Activated naive CD8-positive, alpha-beta T cell treated with anti-CD3 and anti-CD28 coated beads, Interleukin-2, amount 50 U/mL, for 16 hours (primary cell): ENCODE measurements around the gene RNF213.

Experiments
- DNase-seq: peaks from one replicate; pipeline ENCODE4 v3.0.0-alpha.2; 2020; ENCODE audit warnings: low read depth, low spot score

Gene RNF213

DNA sequence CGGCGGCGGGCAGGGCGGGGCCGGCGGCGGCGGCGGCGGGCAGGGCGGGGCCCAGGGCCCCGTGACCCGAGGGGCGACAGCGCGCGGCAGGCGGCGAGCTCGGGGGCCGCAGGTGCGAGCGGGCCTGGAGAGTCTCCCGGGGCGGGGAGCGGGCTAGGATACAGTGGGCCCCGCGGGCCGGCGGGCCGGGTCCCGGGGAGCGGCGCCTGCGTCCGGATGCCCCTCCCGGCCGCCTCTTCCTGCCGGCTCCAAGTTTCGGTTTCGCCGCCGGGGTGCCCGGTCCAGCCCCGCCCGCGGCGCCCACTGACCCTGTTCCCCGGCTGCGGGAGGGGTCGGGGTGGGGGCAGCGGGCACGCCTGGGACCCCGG lies at the start of gene RNF213:
Gene RNF213, plus strand, starts transcription at position 62 of the 368 bp plus-strand sequence. CDS start 2,830 bp downstream, outside the sequence.
- DNase-seq = no peak

DNA sequence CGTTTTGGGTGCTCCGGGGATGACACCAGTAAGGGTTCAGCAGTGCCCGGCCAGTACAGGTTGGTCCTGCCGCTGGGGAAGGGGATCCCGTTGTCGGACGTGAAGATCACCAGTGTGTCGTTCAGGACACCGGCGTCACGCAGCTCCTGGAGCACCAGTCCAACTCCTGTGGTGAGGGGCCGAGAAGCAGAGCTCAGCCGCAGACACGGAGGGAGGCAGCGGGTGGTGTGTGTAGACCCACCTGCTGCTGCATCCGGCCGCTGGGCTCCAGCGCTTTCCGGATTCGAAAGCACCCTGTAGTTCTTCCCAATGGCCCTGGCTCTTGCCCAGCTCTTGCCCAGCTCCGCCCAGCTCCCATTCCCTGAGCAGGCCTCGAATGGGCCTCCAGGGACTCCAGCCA lies 48.5 kb upstream of the RNF213 start:
- DNase-seq = no peak

DNA sequence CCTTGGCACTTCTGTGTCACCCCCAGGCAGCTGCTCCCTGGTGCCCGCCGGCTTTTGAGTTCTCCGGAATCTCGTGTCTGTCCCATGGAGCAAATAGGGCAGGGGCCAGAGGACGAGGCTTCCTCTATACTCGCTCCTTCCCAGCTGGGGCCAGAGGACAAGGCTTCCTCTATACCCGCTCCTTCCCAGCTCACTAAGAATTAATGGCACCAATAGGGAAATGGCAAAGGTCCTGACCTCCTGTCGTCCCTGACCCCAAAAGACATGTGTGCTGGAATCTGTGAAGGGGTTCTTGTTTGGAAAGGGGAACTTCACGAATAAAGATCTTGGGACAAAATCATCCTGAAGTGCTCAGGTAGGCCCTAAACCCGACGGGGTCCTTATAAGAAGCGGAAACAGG lies 48.1 kb upstream of the RNF213 start:
- no peak for DNase-seq

DNA sequence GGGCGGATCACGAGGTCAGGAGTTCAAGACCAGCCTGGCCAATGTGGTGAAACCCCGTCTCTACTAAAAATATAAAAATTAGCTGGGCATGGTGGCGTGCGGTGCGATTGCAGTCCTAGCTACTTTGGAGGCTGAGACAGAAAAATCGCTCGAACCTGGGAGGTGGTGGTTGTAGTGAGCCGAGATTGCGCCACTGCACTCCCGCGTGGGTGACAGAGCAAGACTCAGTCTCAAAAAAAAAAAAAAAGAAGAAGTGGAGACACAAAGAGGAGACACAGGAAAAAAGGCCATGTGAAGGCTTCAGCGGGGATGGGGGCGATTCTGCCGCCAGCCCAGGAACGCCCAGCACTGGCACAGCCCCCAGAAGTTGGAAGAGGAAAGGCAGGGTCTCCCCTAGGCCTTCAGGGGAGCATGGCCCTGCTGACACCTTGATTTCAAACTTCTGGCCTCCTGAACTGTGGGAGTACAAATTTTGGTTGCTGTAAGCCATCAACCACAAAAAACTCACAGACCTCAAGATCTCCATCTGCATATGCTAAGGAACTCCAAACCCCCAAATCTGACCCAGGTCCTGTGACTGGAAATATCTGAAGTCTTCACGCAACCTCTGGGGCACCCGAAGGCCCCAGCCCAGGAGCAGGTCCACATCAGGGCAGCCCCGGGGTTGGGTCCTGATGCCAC lies 47.5 kb upstream of the RNF213 start:
- DNase-seq = no peak

DNA sequence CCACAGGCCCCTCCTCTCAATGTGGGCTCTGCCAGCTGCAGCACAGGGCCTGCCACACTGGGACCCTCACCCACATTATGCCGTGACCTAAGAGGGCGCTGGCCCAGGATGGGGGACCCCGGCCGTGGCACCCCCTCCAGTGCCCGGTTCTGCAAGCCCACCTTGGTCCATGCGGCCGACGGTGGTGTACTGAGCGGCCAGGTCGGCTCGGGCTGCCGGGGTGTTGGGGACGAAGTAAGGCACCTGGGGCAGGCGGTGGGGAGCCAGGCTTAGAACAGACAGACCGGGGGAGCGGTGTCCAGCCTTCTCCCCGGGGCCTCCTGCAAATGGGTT lies 47.0 kb upstream of the RNF213 start:
- DNase-seq = no peak

DNA sequence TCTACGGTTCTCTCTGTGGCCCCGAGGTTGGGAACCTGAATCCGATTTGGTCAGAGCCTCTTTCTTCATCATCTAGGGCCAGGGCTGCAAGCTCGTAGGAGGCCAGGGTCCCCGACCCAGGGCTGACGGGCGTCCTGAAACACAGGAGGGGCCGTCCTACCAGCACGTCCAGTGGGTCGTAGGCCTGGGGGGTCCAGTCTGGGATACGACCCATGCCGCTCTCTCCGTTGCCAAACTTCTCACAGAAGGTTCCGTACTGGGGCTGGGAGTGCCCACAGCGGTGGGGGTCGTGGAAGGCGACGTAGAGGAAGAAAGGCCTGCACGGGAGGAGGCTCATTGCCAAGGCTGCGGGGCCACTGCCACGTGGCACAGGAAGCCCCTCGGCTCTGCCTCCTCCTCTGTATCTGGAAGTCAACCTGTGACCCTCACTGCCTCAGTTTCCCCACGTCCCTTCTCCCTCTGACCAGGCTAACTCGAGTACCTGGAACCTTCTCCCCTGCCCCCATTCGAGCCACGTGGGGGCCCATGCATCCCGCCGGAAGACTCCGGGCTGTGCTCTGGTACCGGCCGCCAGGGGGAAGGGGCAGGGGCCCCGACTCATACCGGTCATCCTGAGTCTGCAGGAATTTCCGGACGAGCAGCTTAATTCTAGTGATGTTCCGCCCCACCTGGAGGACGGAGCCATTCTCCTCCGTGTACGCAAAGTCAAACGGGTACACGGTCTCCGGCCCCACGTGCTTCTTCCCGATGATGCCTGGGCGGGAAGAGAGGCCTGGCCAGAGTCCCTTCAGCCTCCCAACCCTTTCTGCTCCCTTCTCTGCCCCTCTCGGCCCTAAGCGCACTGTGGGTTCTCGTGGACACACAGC lies 46.4 kb upstream of the RNF213 start:
- no peak for DNase-seq

DNA sequence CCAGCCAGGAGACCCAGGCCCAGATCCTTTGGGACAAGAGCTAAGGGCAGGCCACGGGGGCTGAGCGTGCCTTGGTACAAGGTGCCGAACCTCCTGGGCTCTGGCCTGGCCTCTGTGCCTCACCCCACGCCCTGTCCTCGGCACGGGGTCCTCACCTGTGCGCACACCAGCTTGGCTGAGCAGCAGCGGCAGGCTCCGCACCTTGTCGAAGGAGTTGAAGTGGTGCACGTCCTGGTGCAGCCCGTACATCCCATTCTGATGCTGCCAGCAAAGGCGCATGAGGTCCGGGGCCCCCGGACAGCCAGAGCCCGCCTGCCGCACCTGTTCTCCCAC lies 45.8 kb upstream of the RNF213 start:
- DNase-seq = no peak

DNA sequence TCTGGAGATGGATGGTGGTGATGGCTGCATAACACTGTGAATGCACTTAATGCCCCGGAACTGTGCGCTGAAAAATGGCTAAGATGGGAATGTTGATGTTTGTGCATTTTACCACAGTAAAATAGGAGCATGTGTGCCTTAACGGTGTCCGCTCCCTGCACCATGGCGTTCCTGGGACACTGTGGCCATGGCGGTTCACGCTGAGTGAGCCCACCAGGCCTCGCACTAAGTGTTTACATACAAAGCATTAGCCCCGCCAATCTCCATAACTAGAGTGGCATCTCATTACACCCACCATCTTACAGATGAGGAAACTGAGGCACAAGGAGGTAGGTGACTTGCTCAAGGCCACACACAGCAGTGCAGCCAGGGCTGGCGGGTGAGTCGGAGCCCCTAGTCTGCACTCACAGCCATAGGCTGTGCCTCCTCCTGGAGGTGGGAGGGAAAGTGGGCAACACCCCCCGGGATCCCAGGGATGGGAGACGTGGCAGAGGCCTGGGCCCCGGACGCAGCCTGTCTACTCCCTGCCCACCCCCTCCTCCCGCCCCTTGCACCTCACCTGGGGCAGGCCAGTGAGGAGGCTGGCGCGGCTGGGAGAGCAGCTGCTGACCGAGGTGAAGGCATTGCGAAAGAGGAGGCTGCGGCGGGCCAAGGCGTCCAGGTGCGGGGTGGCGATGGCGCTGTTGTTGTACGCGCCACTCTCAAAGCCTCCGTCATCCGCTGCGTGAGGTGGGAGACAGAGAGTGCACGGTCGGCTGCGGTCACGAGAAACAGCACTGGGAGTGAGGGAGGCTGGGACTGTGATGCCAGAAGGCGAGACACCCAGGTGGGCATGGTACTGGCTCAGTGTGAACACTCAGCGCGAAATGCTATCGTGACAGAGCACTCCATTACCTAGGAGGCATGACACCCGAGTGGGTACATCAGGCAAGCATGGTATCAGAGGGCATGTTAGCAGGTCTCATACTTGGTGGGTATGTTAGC lies 43.9 kb upstream of the RNF213 start:
- no peak for DNase-seq

DNA sequence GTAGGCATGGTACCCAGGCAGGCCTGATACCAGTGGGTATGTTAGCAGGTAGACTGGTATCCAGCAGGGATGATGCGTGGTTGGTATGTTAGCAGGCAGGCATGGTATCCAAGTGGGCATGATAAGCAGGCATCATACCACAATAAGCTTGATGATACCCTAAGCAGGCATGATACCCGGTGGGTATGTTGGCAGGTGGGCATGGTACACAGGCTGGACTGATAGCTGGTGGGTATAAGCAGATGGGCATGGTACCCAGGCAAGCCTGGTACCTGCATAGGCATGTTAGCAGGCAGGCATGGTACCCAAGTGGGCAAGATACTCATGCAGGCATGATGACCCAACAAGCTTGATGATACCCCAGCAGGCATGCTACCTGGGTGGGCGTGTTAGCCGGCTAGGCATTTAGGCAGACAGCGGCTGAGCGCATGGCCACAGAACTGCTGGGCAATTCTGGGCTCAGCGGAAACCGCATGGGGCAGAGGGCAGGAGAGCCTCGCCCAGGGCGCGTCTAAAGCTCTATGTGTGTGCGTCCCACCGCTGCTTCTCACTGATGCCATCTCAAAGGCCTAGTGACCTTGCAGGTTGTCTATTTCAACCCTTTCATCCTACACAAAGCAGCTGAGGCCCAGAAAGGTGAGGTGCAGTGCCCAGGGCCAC lies 42.8 kb upstream of the RNF213 start:
- no peak for DNase-seq

DNA sequence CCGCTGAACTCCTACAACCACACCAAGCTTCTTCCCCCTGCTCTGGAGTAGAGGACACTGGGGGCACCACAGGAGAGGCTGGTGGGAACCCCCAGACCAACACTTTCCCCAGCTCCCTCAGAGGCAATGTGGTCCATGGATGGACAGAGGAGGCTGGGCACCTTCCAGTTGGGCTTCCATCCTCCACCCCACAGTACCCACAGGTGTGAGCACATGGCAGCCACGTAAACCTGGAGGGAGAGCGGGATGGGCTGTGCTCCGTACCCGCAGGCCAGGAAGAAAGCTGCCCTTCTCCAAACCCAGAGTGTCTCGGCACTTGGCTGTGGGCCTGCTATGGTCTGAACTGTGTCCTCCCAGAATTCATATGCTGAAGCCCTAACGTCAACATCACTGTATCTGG lies 42.3 kb upstream of the RNF213 start:
- DNase-seq = no peak

DNA sequence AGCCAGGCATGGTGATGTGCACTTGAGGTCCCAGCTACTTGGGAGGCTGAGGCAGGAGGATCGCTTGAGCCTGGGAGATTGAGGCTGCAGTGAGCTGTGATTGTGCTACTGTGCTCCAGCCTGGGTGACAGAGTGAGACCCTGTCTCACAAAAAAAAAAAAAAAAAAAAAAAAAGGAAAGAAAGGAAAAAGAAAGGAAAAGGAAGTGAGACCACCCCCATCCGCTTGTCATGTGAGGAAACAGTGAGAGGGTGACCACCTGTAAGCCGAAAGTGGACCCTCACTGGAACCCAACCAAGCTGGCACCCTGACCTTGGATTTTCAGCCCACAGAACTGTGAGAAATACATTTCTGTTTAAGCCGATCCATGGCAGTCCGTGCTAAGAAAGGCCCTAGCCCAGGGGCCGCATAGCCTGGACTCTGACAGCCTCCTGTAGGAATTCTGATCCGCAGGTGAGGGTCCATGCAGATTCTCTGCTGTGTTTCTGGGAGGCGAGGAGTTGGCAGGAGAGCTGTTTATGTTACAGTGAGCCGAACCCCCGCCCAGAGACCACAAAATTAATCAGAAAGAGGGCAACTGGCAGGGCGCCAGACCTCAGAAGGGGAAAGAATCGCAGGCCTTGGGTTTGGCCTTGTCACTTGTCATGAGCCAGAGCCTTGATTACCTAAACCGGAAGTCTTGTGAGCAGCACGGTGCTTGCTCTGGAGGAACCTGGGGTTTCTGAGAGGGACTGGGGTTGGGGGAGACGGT lies 41.5 kb upstream of the RNF213 start:
- DNase-seq = peak; percentile 84

DNA sequence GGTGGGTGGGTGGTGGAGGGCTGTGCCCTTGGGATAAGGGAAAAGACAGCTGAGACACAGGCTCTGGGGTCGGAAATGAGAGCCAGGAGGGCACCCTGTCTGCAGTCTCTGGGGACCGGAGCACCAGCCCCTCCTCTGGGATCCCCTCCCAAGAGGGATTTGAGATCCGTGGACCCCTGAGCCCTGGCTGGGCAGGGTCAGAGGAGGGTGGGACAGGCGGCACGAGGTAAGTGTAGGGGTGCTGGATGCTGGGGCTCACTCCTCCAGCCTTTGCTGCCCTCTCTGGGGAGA lies 40.9 kb upstream of the RNF213 start:
- DNase-seq = no peak

DNA sequence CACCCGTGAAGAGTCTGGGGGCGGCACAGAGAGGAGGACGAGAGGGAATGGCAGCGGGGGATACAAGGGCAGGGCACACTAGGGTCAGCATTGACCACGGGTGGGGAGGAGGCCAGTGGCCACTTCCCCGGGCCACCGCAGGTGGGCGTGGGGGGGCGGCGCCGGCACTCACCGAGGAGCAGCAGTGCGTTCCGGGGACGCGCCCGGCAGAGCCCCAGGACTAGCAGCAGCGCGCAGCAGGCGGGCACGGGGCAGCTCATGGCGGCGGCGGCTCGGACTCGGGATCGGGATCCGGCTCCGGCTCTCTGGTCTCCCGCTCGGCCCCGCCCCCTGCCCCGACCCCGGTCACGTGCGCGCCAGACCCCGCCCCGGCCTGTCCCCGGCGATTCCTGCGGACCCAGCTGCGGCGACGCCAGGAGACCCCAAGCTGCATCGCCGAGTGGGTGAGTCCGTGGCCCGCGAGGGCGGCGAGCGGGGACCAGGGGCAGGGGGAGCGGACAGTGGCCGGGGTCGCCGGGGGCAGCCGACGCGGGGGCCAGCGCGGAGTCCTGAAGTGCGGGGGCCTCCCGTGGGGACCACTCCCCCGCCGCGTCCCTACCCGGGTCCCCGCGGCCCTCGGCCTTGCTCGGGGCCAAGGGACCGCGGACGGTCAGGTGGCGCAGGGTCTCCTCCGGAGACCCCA lies 40.5 kb upstream of the RNF213 start, which contains the start of the genes SGSH and SLC26A11:
Gene SGSH, minus strand, starts transcription at position 280 of the 682 bp plus-strand sequence. Its CDS starts 20 bp downstream, at position 260.
Gene SLC26A11, plus strand, starts transcription at position 374 of the 682 bp plus-strand sequence. CDS start 1,134 bp downstream, outside the sequence.
- DNase-seq = peak; percentile 29

DNA sequence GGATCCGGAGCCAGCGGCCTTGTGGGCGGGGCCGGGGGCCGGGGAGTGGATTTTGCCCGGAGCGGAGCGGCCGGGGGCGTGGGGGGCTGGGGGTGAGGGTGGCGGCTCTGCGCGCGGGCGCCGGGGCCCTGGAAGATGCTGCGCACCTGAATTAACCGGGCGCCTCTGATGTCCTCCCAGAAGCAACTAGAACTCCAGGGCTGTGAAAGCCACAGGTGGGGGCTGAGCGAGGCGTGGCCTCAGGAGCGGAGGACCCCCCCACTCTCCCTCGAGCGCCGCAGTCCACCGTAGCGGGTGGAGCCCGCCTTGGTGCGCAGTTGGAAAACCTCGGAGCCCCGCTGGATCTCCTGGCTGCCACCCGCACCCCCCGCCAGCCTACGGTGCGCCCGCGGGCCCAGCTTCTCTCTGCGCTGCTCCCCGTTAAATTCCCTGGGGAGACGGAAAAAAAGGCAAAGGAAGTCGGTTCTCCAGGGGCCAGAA lies 39.9 kb upstream of the RNF213 start:
- DNase-seq = no peak

DNA sequence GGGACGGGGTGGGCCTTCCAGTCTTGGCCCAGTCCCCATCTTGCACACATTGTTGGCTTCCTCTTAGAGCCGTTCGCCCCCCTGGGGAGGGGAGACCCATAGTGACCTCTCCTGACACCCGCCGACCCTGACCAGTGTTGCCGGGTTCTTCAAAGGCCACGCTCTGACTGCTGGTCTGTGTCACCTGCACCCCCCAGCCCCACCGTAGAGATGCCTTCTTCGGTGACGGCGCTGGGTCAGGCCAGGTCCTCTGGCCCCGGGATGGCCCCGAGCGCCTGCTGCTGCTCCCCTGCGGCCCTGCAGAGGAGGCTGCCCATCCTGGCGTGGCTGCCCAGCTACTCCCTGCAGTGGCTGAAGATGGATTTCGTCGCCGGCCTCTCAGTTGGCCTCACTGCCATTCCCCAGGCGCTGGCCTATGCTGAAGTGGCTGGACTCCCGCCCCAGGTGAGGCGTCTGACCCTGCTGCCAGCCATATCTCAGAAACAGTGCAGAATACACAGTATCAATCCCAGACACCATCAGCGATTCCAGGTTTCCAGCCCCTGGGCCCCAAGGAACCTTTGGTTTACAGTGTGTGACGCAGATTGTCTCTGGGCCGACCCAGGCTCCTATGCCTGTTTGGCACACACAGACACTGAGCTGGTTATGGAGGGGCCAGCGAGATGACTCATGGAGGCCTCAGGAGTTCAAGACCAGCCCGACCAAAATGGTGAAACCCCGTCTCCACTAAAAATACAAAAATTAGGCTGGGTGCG lies 39.1 kb upstream of the RNF213 start:
- no peak for DNase-seq

DNA sequence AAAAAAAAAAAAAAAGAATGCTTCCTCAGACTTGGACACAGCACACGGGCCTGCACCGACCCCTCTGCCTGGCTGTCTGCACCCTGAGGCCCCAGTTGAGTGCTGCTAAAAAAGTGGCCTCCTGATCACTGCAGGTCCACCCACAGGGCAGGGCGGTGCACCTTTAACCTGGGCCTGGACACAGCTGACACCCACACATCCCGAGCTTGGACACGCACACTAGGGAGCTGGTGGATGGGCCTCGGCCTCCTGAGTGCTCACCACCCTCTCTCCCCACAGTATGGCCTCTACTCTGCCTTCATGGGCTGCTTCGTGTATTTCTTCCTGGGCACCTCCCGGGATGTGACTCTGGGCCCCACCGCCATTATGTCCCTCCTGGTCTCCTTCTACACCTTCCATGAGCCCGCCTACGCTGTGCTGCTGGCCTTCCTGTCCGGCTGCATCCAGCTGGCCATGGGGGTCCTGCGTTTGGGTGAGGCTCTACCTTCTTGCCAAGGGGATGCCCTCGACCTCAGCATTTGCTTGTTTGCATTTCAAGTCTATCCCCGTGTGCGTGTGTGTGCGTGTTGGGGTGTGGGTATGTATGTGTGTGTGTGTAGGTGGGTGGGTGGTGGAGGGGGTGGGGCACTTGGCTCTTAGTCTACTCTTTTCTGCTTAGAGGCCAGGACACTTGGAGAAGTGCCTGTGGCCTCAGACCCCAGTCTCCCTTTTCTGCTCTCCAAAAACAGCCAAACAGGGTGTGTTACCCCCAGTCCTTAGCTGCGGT lies 38.1 kb upstream of the RNF213 start:
- no peak for DNase-seq

DNA sequence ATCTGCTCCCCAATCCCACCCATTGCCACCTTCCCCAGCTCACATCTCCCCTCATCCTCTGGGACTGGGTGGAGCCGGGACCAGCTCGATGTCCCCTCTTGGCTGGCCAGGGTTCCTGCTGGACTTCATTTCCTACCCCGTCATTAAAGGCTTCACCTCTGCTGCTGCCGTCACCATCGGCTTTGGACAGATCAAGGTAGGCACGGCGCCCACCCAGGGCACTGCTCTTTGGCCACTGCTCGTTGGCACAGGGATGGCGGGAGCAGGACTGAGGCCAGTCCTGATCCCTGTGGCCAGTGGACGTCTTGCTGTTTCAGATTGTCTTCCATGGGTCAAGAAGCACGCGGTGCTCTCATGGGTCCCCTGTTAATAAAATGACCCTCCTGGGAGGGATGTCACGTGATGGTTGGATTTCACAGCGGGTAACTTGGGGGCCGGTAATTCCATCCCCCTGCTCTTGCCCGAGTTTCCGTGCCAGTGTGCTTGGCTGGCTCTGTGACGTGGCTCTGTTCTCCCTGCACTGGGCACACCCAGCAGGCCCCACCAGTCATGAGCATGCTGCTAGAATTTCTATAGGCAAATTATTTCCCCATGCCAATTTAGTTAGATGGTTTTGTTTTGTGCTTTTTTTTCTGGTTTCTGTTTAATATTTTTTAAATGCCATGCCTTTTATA lies 37.4 kb upstream of the RNF213 start:
- no peak for DNase-seq

DNA sequence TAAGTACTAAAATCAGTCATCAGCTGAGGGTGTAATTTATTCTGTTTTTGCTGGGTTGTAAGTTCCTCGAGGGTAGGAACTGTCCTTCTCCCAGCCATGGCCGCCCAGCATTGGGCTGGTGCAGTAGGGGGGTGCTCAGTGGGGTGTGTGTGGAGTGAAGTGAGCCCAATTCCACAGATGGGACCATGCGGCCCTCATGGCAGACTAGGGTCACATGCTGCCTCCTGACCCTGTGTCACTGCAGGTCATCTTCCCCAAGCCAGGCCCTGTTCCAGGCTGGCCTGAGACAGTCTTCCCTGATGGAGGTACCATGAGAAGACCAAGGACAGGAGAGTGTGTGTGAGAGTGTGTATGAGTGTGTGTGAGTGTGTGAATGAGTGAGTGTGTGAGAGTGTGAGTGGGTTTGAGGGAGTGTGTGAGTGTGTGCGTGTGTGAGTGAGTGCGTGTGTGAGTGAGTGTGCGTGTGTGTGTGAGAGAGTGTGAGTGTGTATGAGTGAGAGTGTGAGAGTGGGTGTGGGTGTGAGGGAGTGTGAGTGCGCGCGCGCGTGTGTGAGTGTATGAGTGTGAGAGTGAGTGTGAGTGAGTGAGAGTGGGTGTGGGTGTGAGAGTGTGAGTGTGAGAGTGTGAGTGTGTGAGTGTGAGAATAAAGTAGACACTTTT lies 36.7 kb upstream of the RNF213 start:
- DNase-seq = no peak
